GM12878 (cell line): ENCODE results near the gene MYO10. TPM values are rescaled to one million over a fixed set of nuclear protein-coding genes. Genes with fewer than 3 reads are reported as not detected.

ENCODE experiments used
- ATAC-seq: fragments of 200-7000 bp; cut with Tn5 transposase; 3 replicates; pipeline ENCODE4 v1.9.1; 2020; ENCODE audit warnings: mild to moderate bottlenecking, moderate library complexity
- BruUV-seq: library from RNA; stranded (reverse); fragments of 400-500 nt; replicated peaks from 2 replicates; lab custom pipeline; 2021; lab: Mats Ljungman, UMichigan
- CTCF ChIA-PET: fragments of 300-600 bp; sonication (Branson Sonifier 250); formaldehyde crosslinking; extraction: SDS; loops from one replicate; lab custom pipeline; 2021; ENCODE audit warnings: inconsistent platforms; lab: Yijun Ruan, JAX
- POLR2A ChIA-PET: fragments of 350-600 bp; formaldehyde crosslinking; extraction: SDS; loops from one replicate; lab custom pipeline; 2021; ENCODE audit warnings: inconsistent platforms; lab: Charles Lee
- RAD21 ChIA-PET: fragments of 300-600 bp; sonication (Branson Sonifier 250); formaldehyde crosslinking; loops from one replicate; lab custom pipeline; 2023; ENCODE audit warnings: antibody characterized with exemption; ENCODE audit not compliant: unreplicated experiment; lab: Charles Lee
- SMC1A ChIA-PET: fragments of 300-600 bp; sonication (Branson Sonifier 250); formaldehyde crosslinking; loops from one replicate; lab custom pipeline; 2023; ENCODE audit not compliant: unreplicated experiment, uncharacterized antibody; lab: Charles Lee
- DNase-seq: peaks from one replicate; pipeline ENCODE4 v3.0.0-alpha.2; 2011; ENCODE audit warnings: low read depth, low spot score
- FAIRE-seq: peaks from 3 replicates; lab custom pipeline; 2011; peaks lifted over from hg19 to GRCh38; lab: Jason Lieb, UNC
- H2AFZ ChIP-seq: 2 replicates; pipeline ENCODE4 v1.6.0; 2011; ENCODE audit warnings: low read depth, low read length, control low read depth; ENCODE audit not compliant: control insufficient read depth
- H3K27ac ChIP-seq: 2 replicates; pipeline ENCODE4 v1.5.1; 2011; ENCODE audit warnings: control low read depth; ENCODE audit not compliant: control insufficient read depth, insufficient read depth
- H3K27me3 ChIP-seq, 2 experiments: replicated peaks in 1 of 2; 2 replicates each; pipeline versions ENCODE4 v1.6.0 to v1.6.1; 2011; ENCODE audit warnings: low read length in 1 of 2; ENCODE audit not compliant: control insufficient read depth in 2 of 2, insufficient read depth in 2 of 2
- H3K36me3 ChIP-seq, 2 experiments: 2 replicates each; pipeline ENCODE4 v1.5.1; 2011; ENCODE audit warnings: low read length in 1 of 2; ENCODE audit not compliant: control insufficient read depth in 2 of 2, insufficient read depth in 2 of 2
- H3K4me1 ChIP-seq: 2 replicates; pipeline ENCODE4 v1.6.1; 2011; ENCODE audit warnings: mild to moderate bottlenecking, low read length, moderate library complexity, mixed read lengths; ENCODE audit not compliant: control insufficient read depth, insufficient read depth
- H3K4me2 ChIP-seq: 2 replicates; pipeline ENCODE4 v1.6.0; 2011; ENCODE audit warnings: control low read depth; ENCODE audit not compliant: control insufficient read depth, insufficient read depth
- H3K4me3 ChIP-seq: fragments of 200-600 bp; sonication (generic); 2 replicates; pipeline ENCODE4 v1.5.1; 2016
- H3K79me2 ChIP-seq: 2 replicates; pipeline ENCODE4 v1.6.0; 2011; ENCODE audit warnings: low read length; ENCODE audit not compliant: control insufficient read depth, insufficient read depth
- H3K9ac ChIP-seq: 2 replicates; pipeline ENCODE4 v1.8.0; 2011; ENCODE audit warnings: low read length, control low read depth, mixed read lengths; ENCODE audit not compliant: control insufficient read depth, insufficient read depth
- H3K9me3 ChIP-seq: replicated peaks from 3 replicates; pipeline ENCODE4 v1.5.1; 2011; ENCODE audit warnings: mild to moderate bottlenecking, low read length; ENCODE audit not compliant: control insufficient read depth, insufficient read depth
- H4K20me1 ChIP-seq: 2 replicates; pipeline ENCODE4 v1.6.0; 2011; ENCODE audit not compliant: control insufficient read depth, insufficient read depth
- ATF7 ChIP-seq: fragments of 450-650 bp; IDR thresholded peaks from 2 replicates; pipeline ENCODE4 v1.6.1; 2016; ENCODE audit warnings: low read depth, mild to moderate bottlenecking
- EP300 ChIP-seq, 2 experiments: fragments of 150-350 bp in 1 of 2; IDR thresholded peaks; 2 replicates each; pipeline ENCODE4 v1.6.1; 2011 to 2012; ENCODE audit warnings: low read depth in 2 of 2, low read length in 2 of 2, borderline replicate concordance in 1 of 2, improper control_type of control experiment in 1 of 2, inconsistent platforms in 1 of 2; ENCODE audit not compliant: control insufficient read depth in 1 of 2
- HSF1 ChIP-seq: fragments of 150-350 bp; IDR thresholded peaks from 2 replicates; pipeline ENCODE4 v1.6.1; 2014; ENCODE audit warnings: mild to moderate bottlenecking, low read depth, low read length
- MAX ChIP-seq: IDR thresholded peaks from 2 replicates; pipeline ENCODE4 v1.6.1; 2012; ENCODE audit warnings: low read depth, low read length, improper control_type of control experiment
- MEF2A ChIP-seq: IDR thresholded peaks from 2 replicates; pipeline ENCODE4 v1.6.1; 2011; ENCODE audit warnings: low read depth, mild to moderate bottlenecking, low read length, moderate library complexity; ENCODE audit not compliant: insufficient read depth
- MEF2B ChIP-seq: fragments of 450-650 bp; IDR thresholded peaks from 2 replicates; pipeline ENCODE4 v1.6.1; 2018; ENCODE audit warnings: mild to moderate bottlenecking, moderate library complexity; ENCODE audit not compliant: partially characterized antibody, poor library complexity, severe bottlenecking
- PAX8 ChIP-seq: fragments of 450-650 bp; IDR thresholded peaks from 2 replicates; pipeline ENCODE4 v1.6.1; 2017; ENCODE audit warnings: mild to moderate bottlenecking, moderate library complexity
- PML ChIP-seq: IDR thresholded peaks from 2 replicates; pipeline ENCODE4 v1.6.1; 2012; ENCODE audit warnings: low read length, inconsistent platforms
- RUNX3 ChIP-seq: IDR thresholded peaks from 2 replicates; pipeline ENCODE4 v1.6.1; 2012; ENCODE audit warnings: low read length, inconsistent platforms
- SUZ12 ChIP-seq: fragments of 200-600 bp; sonication (generic); IDR thresholded peaks from one replicate; pipeline ENCODE4 v1.6.1; 2018; ENCODE audit warnings: antibody characterized with exemption, mild to moderate bottlenecking; ENCODE audit not compliant: unreplicated experiment
- YY1 ChIP-seq: IDR thresholded peaks from 2 replicates; pipeline ENCODE4 v1.6.1; 2011; ENCODE audit warnings: low read depth, mild to moderate bottlenecking, low read length
- ZNF217 ChIP-seq: fragments of 450-650 bp; IDR thresholded peaks from 2 replicates; pipeline ENCODE4 v1.6.1; 2017; ENCODE audit warnings: antibody characterized with exemption, mild to moderate bottlenecking
- WGBS: methylation state at CpG from one replicate; pipeline ENCODE4 v1.1.6; 2016; ENCODE audit warnings: low lambda C conversion rate; ENCODE audit not compliant: insufficient replicate concordance, insufficient coverage; ENCODE audit errors: missing lambda C conversion rate; 5-methylcytosine and 5-hydroxymethylcytosine counted together
- in situ Hi-C: fragments of 300-500 bp; cut with MboI; formaldehyde crosslinking; loops from 9 replicates; pipeline ENCODE4 v1.14.3; 2018; ENCODE audit warnings: mixed read lengths
- intact Hi-C: fragments of 100-400 bp; cut with micrococcal nuclease; formaldehyde crosslinking; loops from one replicate; pipeline ENCODE4 v1.14.2; 2022; ENCODE audit not compliant: unreplicated experiment
- polyA plus RNA-seq, 11 experiments: library from polyadenylated mRNA; depleted of rRNA in 4 of 11; unstranded in 6 of 11; stranded (reverse) in 5 of 11; fragments of >200 nt; fragmentation: Nextera tagmentation in 4 of 11; fragmentation: Illumina TruSeq in 1 of 11; extraction: Ambion mirVana in 4 of 11; extraction: Trizol in 1 of 11; gene quantifications; 1 replicate in 1 of 11; 2 replicates in 10 of 11; pipeline versions ENCODE4 v1.2.1 to v1.2.3, GENCODE V29; 2011 to 2016; ENCODE audit warnings: inconsistent platforms in 2 of 11, missing spikeins in 2 of 11, low read depth in 1 of 11
- total RNA-seq, 4 experiments: library from RNA; depleted of rRNA in 3 of 4; stranded (reverse); fragments of >200 nt in 3 of 4; fragmentation: Illumina TruSeq in 1 of 4; extraction: Trizol in 1 of 4; gene quantifications; 2 replicates each; pipeline versions ENCODE4 v1.2.1 to v1.2.3, GENCODE V29; 2013 to 2021

Gene MYO10
- total and polyA plus RNA-seq, 10 of the 15 experiments (the other 5 are each of a cell fraction or from before 2014, with no cell fraction given), result 0.02 to 0.77 (median 0.17) TPM

GRCh38 chr5:16693879-16694278, 242.2 kb downstream of the MYO10 start:
- Histone ChIP-seq H4K20me1 (no peaks in the 10 kb centered on the region), H3K27me3 (no peaks in the 10 kb centered on the region), H3K9me3 (no peaks in the 10 kb centered on the region), H3K79me2 (no peaks in the 10 kb centered on the region)
- ChIA-PET POLR2A (no interaction called here), SMC1A (no interaction called here), CTCF (no interaction called here)
- TF ChIP-seq ZNF217 (no peak), PML (no peak), YY1 (no peak), RUNX3 (no peak), HSF1 (no peak), MAX (no peak), SUZ12 (no peak), PAX8 (no peak), EP300 (IDR thresholded peaks at IDR 0.05; ENCODE audit: borderline replicate concordance in 1 of 2, control insufficient read depth in 1 of 2, low read depth in 2 of 2, low read length in 2 of 2) (no peak), MEF2A (no peak), ATF7 (no peak), MEF2B (no peak)
- TF ChIP-seq, all 136 proteins: peak for 0
- no peak overlapping the region for H3K4me2 ChIP-seq
- RAD21 ChIA-PET, result no interaction called here
- FAIRE-seq (no peak), ATAC-seq (no peak), DNase-seq (no peak)
- in situ Hi-C loops (no loop called here), intact Hi-C loops (no loop called here)
- no peaks in the 10 kb centered on the region for H3K36me3 ChIP-seq
- no peaks in the 10 kb centered on the region for H3K4me1 ChIP-seq
- BruUV-seq, result no TSS peak
- WGBS, result 25% methylated on average over 2 of the region's 2 CpGs
- H3K27ac ChIP-seq, result no peak overlapping the region
- H2AFZ ChIP-seq, result no peak overlapping the region
- no peak overlapping the region for H3K4me3 ChIP-seq
- H3K9ac ChIP-seq, result no peak overlapping the region
